Thoracic aorta (tissue), 2 donors: ENCODE measurements around the gene M1AP. TPM values are rescaled to one million over a fixed set of nuclear protein-coding genes. Genes with fewer than 3 reads are reported as not detected.

Experiments used
- ATAC-seq: fragments of 150-250 bp; one replicate; pipeline ENCODE4 v1.8.0; 2017; ENCODE audit warnings: low read depth; ENCODE audit not compliant: insufficient number of reproducible peaks, low FRiP score
- DNase-seq: peaks from one replicate; pipeline ENCODE4 v3.0.0-alpha.2; 2020; ENCODE audit warnings: low spot score
- H3K27ac ChIP-seq, 2 donors: fragments of 200-600 bp; sonication (generic); 1 replicate in 1 of 2; 2 replicates in 1 of 2; pipeline ENCODE4 v1.5.1; 2016; ENCODE audit warnings: mild to moderate bottlenecking in 2 of 2, moderate library complexity in 2 of 2
- H3K27me3 ChIP-seq: fragments of 200-600 bp; sonication (generic); replicated peaks from 2 replicates; pipeline ENCODE4 v1.6.0; 2016; ENCODE audit warnings: mild to moderate bottlenecking; ENCODE audit not compliant: insufficient read depth
- H3K36me3 ChIP-seq: fragments of 200-600 bp; sonication (generic); one replicate; pipeline ENCODE4 v1.5.1; 2016
- H3K4me1 ChIP-seq, 2 donors: fragments of 200-600 bp; sonication (generic); 1 replicate in 1 of 2; 2 replicates in 1 of 2; pipeline versions ENCODE4 v1.5.1 to v1.6.0; 2016; ENCODE audit warnings: low read depth in 2 of 2, mild to moderate bottlenecking in 1 of 2; ENCODE audit not compliant: control insufficient read depth in 1 of 2
- H3K4me3 ChIP-seq: fragments of 200-600 bp; sonication (generic); 2 replicates; pipeline ENCODE4 v1.5.1; 2016; ENCODE audit warnings: mild to moderate bottlenecking
- H3K9me3 ChIP-seq: fragments of 200-600 bp; sonication (generic); 2 replicates; pipeline ENCODE4 v1.5.1; 2016
- total RNA-seq, 2 donors: library from RNA; depleted of rRNA; stranded (reverse); fragments of >200 nt; gene quantifications; one replicate each; pipeline versions ENCODE4 v1.1.0 to v1.2.3, GENCODE V29; 2016
- TF ChIP-seq, protein P1 (sequence below): fragments of 200-600 bp; sonication (generic); IDR thresholded peaks from one replicate; pipeline ENCODE4 v1.5.1; 2019; ENCODE audit warnings: antibody characterized with exemption

Gene M1AP
- total RNA-seq, 2 donors from 2014 or later = 4.5 TPM; not detected in 1

DNA sequence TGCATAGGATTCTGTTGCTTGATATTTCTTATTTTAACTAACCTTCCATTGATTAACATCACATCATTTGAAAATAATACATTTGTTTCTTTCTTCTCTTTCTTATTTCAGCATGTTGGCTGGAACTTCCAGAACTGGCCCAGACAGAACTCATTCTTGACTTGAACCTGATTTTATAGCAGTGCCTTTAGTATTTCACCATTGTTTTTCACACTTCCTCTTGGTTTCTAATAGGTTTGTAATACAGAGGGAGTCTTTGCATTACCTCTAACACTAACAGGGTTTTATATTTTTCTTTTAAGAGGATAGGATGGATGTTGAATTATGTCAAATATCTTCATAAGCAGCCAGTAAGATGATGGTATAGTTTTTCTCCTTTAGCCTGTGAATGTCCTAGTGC is 45.1 kb upstream of the M1AP start:
- H3K4me3 ChIP-seq = no peak overlapping the region
- H3K27me3 ChIP-seq = no peaks in the 10 kb centered on the region
- ATAC-seq (no peak), DNase-seq (no peak)
- H3K27ac ChIP-seq = no peak overlapping the region
- H3K9me3 ChIP-seq = no peaks in the 10 kb centered on the region
- TF ChIP-seq, protein P1, sequence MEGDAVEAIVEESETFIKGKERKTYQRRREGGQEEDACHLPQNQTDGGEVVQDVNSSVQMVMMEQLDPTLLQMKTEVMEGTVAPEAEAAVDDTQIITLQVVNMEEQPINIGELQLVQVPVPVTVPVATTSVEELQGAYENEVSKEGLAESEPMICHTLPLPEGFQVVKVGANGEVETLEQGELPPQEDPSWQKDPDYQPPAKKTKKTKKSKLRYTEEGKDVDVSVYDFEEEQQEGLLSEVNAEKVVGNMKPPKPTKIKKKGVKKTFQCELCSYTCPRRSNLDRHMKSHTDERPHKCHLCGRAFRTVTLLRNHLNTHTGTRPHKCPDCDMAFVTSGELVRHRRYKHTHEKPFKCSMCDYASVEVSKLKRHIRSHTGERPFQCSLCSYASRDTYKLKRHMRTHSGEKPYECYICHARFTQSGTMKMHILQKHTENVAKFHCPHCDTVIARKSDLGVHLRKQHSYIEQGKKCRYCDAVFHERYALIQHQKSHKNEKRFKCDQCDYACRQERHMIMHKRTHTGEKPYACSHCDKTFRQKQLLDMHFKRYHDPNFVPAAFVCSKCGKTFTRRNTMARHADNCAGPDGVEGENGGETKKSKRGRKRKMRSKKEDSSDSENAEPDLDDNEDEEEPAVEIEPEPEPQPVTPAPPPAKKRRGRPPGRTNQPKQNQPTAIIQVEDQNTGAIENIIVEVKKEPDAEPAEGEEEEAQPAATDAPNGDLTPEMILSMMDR = no peak
- no peaks in the 10 kb centered on the region for H3K36me3 ChIP-seq
- H3K4me1 ChIP-seq = no peaks in the 10 kb centered on the region

DNA sequence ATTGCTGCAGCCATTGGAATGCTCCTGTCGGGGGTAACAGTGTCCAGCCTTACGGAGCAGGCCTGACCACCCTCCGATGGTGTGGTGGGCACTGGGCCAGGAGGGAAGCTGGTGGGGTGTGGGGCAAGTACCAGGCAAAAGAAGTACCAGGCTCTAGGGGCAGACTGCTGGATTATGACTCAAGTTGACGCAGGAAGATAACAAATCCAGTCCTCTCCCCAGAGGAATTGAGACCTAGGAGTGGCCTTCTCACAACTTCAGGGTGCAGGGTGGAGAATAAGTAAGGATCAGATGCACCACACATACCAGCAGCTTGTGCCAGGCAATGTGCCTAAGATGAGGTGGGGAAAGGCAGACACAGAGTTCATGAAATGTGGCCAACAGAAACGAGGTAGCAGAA is 43.8 kb upstream of the M1AP start:
- H3K4me1 ChIP-seq = no peaks in the 10 kb centered on the region
- no peak for ATAC-seq

DNA sequence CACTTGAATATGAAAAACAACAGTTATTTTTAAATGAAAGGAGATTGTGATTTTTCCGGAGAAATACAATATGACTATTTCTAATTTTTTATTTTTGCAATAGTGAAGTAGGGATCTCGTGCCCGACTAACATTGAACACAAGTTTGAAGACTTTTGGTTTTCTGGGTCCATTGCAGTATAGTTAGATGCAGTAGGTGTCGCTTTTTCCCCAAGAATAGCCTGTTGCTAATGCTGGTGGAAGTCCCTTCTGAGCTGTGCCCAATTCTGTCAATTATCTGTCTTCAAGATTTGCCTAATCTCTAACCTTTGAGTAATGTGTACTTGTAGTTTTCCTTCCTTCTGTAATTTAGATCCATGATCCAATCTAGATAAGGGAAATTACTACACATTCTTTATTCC is 42.4 kb upstream of the M1AP start:
- Histone ChIP-seq H3K9me3 (no peaks in the 10 kb centered on the region), H3K4me3 (no peak overlapping the region), H3K27ac (no peak overlapping the region), H3K4me1 (no peaks in the 10 kb centered on the region), H3K27me3 (no peaks in the 10 kb centered on the region), H3K36me3 (no peaks in the 10 kb centered on the region)
- no peak for ATAC-seq
- no peak for DNase-seq
- TF ChIP-seq, protein P1 = peak; percentile 56

More for the DNA sequence above, 43.8 kb upstream of the M1AP start:
- H3K36me3 ChIP-seq = no peaks in the 10 kb centered on the region
- H3K4me3 ChIP-seq = no peak overlapping the region
- no peak overlapping the region for H3K27ac ChIP-seq
- no peak for DNase-seq
- H3K27me3 ChIP-seq = no peaks in the 10 kb centered on the region
- H3K9me3 ChIP-seq = no peaks in the 10 kb centered on the region
- TF ChIP-seq, protein P1 = no peak

DNA sequence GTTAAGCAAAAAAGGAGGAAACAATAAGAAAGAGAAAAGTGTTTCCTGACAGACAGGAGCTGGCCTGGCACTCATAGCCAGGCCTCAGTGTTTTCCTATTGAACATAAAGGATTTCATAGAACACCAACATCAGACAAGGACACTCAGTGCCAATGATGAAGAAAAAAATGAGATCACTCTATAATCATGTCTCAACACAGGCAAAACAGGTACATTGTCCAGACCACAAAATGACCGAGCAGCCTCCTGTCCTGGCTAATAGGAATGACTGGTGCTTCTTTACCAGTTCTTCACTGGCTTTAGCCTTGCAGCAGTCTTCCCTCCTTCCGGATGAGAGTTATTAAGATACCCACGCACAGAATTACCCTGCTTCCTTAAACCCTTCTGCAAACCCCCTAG is 41.5 kb upstream of the M1AP start:
- no peaks in the 10 kb centered on the region for H3K9me3 ChIP-seq
- no peaks in the 10 kb centered on the region for H3K36me3 ChIP-seq
- H3K27ac ChIP-seq = no peak overlapping the region
- no peak for ATAC-seq
- TF ChIP-seq, protein P1 = no peak
- no peaks in the 10 kb centered on the region for H3K4me1 ChIP-seq
- no peaks in the 10 kb centered on the region for H3K27me3 ChIP-seq
- DNase-seq = no peak
- no peak overlapping the region for H3K4me3 ChIP-seq

DNA sequence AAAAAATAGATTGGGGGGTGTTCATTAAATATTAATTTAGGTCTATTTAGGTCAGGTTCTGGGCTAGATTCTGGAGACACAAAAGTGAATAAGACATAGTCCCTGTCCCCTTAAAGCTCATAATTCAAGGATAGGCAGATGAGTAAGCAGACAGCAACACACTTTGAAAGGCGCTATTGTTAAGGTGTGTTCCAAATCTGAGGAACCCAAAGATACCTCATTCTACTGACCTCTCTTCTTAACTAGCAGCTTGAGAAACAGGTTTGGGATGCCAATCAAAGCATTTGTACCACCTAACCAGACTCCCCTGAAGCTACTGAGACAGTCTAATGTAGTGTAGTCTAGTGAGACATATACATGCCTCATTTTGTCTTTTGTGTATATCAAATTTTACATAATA is 40.8 kb upstream of the M1AP start:
- no peak overlapping the region for H3K4me3 ChIP-seq
- no peaks in the 10 kb centered on the region for H3K36me3 ChIP-seq
- no peak for DNase-seq
- no peaks in the 10 kb centered on the region for H3K27me3 ChIP-seq
- H3K27ac ChIP-seq = no peak overlapping the region
- TF ChIP-seq, protein P1 = no peak
- H3K4me1 ChIP-seq = no peaks in the 10 kb centered on the region
- H3K9me3 ChIP-seq = no peaks in the 10 kb centered on the region
- ATAC-seq = no peak
